ENCODE data around the gene QTRT2. TPM values are rescaled to one million over a fixed set of nuclear protein-coding genes. Genes with fewer than 3 reads are reported as not detected.

Gene QTRT2
- total and polyA plus RNA-seq, 10 of the 15 experiments (the other 5 are each of a cell fraction or from before 2014, with no cell fraction given): 17.8 to 42.3 (median 28.7) TPM

- Histone ChIP-seq H3K79me2 (ENCODE audit: control insufficient read depth, insufficient read depth, low read length) (peaks cover 3% of the 10 kb centered on the region), H3K27me3 (replicated peaks in 1 of 2; ENCODE audit: control insufficient read depth in 2 of 2, insufficient read depth in 2 of 2, low read length in 1 of 2) (no peaks in the 10 kb centered on the region), H2AFZ (ENCODE audit: control insufficient read depth, low read depth, low read length) (no peak overlapping the region), H3K9me3 (replicated peaks; ENCODE audit: control insufficient read depth, insufficient read depth, low read length) (no peaks in the 10 kb centered on the region), H3K9ac (ENCODE audit: control insufficient read depth, insufficient read depth, low read length) (no peak overlapping the region), H3K36me3 (ENCODE audit: control insufficient read depth in 2 of 2, insufficient read depth in 2 of 2, low read length in 1 of 2) (peaks cover 5 to 28% of the 10 kb centered on the region in 2 experiments), H3K27ac (ENCODE audit: control insufficient read depth, insufficient read depth) (no peak overlapping the region), H3K4me1 (ENCODE audit: control insufficient read depth, insufficient read depth, low read length) (no peaks in the 10 kb centered on the region), H3K4me3 (no peak overlapping the region), H4K20me1 (ENCODE audit: control insufficient read depth, insufficient read depth) (no peaks in the 10 kb centered on the region), H3K4me2 (ENCODE audit: control insufficient read depth, insufficient read depth) (no peak overlapping the region)
- ChIA-PET POLR2A (no interaction called here), SMC1A (ENCODE audit: uncharacterized antibody, unreplicated experiment) (no interaction called here), RAD21 (ENCODE audit: unreplicated experiment) (no interaction called here), CTCF (no interaction called here)
- intact Hi-C loops (cut with micrococcal nuclease; ENCODE audit: unreplicated experiment) (no loop called here), in situ Hi-C loops (cut with MboI) (no loop called here)
- no TSS peak for BruUV-seq (replicated peaks)
- no peak for TF ChIP-seq HDAC6 (IDR thresholded peaks at IDR 0.05; ENCODE audit: unreplicated experiment)
- TF ChIP-seq TARDBP (IDR thresholded peaks at IDR 0.05; ENCODE audit: borderline replicate concordance): no peak
- TF ChIP-seq POLR2A (IDR thresholded peaks at IDR 0.05; ENCODE audit: low read depth, low read length): no peak
- no peak for TF ChIP-seq ZNF207 (IDR thresholded peaks at IDR 0.05; ENCODE audit: borderline replicate concordance)
- no peak for TF ChIP-seq TCF3 (IDR thresholded peaks at IDR 0.05; ENCODE audit: borderline replicate concordance, insufficient read depth, low read depth, low read length)
- no peak for TF ChIP-seq RELA (IDR thresholded peaks at IDR 0.05; ENCODE audit: borderline replicate concordance, partially characterized antibody)
- no peak for TF ChIP-seq FOS (IDR thresholded peaks at IDR 0.05; ENCODE audit: borderline replicate concordance, extremely low read depth, insufficient read length)
- no peak for TF ChIP-seq RAD21 (IDR thresholded peaks at IDR 0.05; ENCODE audit: insufficient read depth, low read depth, low read length)
- TF ChIP-seq LARP7 (IDR thresholded peaks at IDR 0.05): no peak
- no peak for TF ChIP-seq CTCF (IDR thresholded peaks at IDR 0.05 in 2 of 3, conservative IDR thresholded peaks at IDR 0.05 in 1 of 3; ENCODE audit: control insufficient read depth in 2 of 3, extremely low read depth in 1 of 3, insufficient read depth in 1 of 3, low read depth in 3 of 3, low read length in 3 of 3)
- TF ChIP-seq CHD4 (IDR thresholded peaks at IDR 0.05): no peak
- no peak for TF ChIP-seq RCOR1 (conservative IDR thresholded peaks at IDR 0.05; ENCODE audit: low read depth, low read length)
- no peak for TF ChIP-seq ZBTB33 (IDR thresholded peaks at IDR 0.05)
- no peak for TF ChIP-seq BACH1 (IDR thresholded peaks at IDR 0.05; ENCODE audit: borderline replicate concordance)
- TF ChIP-seq CUX1 (IDR thresholded peaks at IDR 0.05; ENCODE audit: insufficient replicate concordance, low read depth, low read length): no peak
- TF ChIP-seq SIX5 (IDR thresholded peaks at IDR 0.05; ENCODE audit: low read depth, low read length, severe bottlenecking): no peak
- TF ChIP-seq TBL1XR1 (IDR thresholded peaks at IDR 0.05; ENCODE audit: low read depth, low read length): no peak
- no peak for TF ChIP-seq ATF7 (IDR thresholded peaks at IDR 0.05; ENCODE audit: low read depth)
- TF ChIP-seq TCF12 (IDR thresholded peaks at IDR 0.05; ENCODE audit: low read depth, low read length): no peak
- ATAC-seq: no peak
- 96% methylated on average over 4 of the region's 4 CpGs for WGBS (ENCODE audit: insufficient coverage, insufficient replicate concordance, low lambda C conversion rate, missing lambda C conversion rate)
- no peak for FAIRE-seq
- DNase-seq (ENCODE audit: low read depth, low spot score): no peak
Observed at GRCh38 chr3:114068336-114068735, 11.8 kb downstream of the QTRT2 start.

Measured in GM12878 (cell line).